Ishikawa (cell line): Measurements from ENCODE around the gene HDGFL2.

Experiments used
- CEBPB ChIP-seq: IDR thresholded peaks from 2 replicates; pipeline ENCODE4 v1.6.1; 2012
- CREB1 ChIP-seq: IDR thresholded peaks from 2 replicates; pipeline ENCODE4 v1.6.1; 2012; ENCODE audit warnings: low read depth
- EGR1 ChIP-seq: IDR thresholded peaks from 2 replicates; pipeline ENCODE4 v1.6.1; 2012
- EP300 ChIP-seq: IDR thresholded peaks from 2 replicates; pipeline ENCODE4 v1.6.1; 2012; ENCODE audit warnings: borderline replicate concordance
- FOXM1 ChIP-seq: IDR thresholded peaks from 2 replicates; pipeline ENCODE4 v1.6.1; 2012; ENCODE audit warnings: low read depth, borderline replicate concordance
- NFIC ChIP-seq: IDR thresholded peaks from 2 replicates; pipeline ENCODE4 v1.6.1; 2012
- RAD21 ChIP-seq: IDR thresholded peaks from 2 replicates; pipeline ENCODE4 v1.6.1; 2012; ENCODE audit warnings: low read depth
- REST ChIP-seq: IDR thresholded peaks from 2 replicates; pipeline ENCODE4 v1.6.1; 2012; ENCODE audit warnings: low read depth, mild to moderate bottlenecking
- TAF1 ChIP-seq: IDR thresholded peaks from 2 replicates; pipeline ENCODE4 v1.6.1; 2012; ENCODE audit warnings: low read depth, mild to moderate bottlenecking
- TCF12 ChIP-seq: IDR thresholded peaks from 2 replicates; pipeline ENCODE4 v1.6.1; 2012; ENCODE audit warnings: low read depth
- TEAD4 ChIP-seq: IDR thresholded peaks from 2 replicates; pipeline ENCODE4 v1.6.1; 2012
- USF1 ChIP-seq: IDR thresholded peaks from 2 replicates; pipeline ENCODE4 v1.6.1; 2012
- YY1 ChIP-seq: IDR thresholded peaks from 2 replicates; pipeline ENCODE4 v1.6.1; 2012; ENCODE audit warnings: low read depth
- ZBTB7A ChIP-seq: IDR thresholded peaks from 2 replicates; pipeline ENCODE4 v1.6.1; 2012; ENCODE audit warnings: low read depth
- TF ChIP-seq, protein P1 (sequence below): IDR thresholded peaks from 2 replicates; pipeline ENCODE4 v1.6.1; 2012

Gene HDGFL2

GRCh38 chr19:4456476-4456842, 15.6 kb upstream of the HDGFL2 start:
- TF ChIP-seq NFIC: no peak
- no peak for TF ChIP-seq TEAD4
- no peak for TF ChIP-seq EGR1
- TF ChIP-seq USF1: no peak
- no peak for TF ChIP-seq REST
- TF ChIP-seq EP300: no peak
- TF ChIP-seq ZBTB7A: no peak
- TF ChIP-seq TCF12: no peak
- TF ChIP-seq CEBPB: no peak
- no peak for TF ChIP-seq TAF1
- TF ChIP-seq RAD21: no peak
- TF ChIP-seq YY1: no peak

GRCh38 chr19:4456843-4457653, 15.0 kb upstream of the HDGFL2 start:
- TF ChIP-seq USF1 (no peak), REST (no peak), NFIC (no peak), ZBTB7A (no peak), CEBPB (no peak), CREB1 (no peak), RAD21 (no peak), TEAD4 (no peak), TAF1 (no peak), EGR1 (no peak)
- TF ChIP-seq, protein P1, sequence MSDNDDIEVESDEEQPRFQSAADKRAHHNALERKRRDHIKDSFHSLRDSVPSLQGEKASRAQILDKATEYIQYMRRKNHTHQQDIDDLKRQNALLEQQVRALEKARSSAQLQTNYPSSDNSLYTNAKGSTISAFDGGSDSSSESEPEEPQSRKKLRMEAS: no peak

GRCh38 chr19:4457654-4458395, 14.3 kb upstream of the HDGFL2 start, which contains the start of gene UBXN6:
UBXN6 (minus strand) TSS chr19:4457794; CDS start chr19:4457697, 97 bp downstream.
- TF ChIP-seq REST (no peak), TCF12 (peak; percentile 47; the same call in 1 of the 2 replicates), YY1 (peak; percentile 46; the same call in 1 of the 2 replicates), ZBTB7A (no peak), CREB1 (no peak), TAF1 (peak; percentile 67; the same call in 1 of the 2 replicates), EP300 (no peak; the same call in 1 of the 2 replicates), CEBPB (no peak), TEAD4 (peak; percentile 45; the same call in 1 of the 2 replicates), EGR1 (no peak), NFIC (no peak), USF1 (peak; percentile 97), FOXM1 (no peak), RAD21 (no peak)
- TF ChIP-seq, protein P1: peak; percentile 86
